GM19239 (cell line): ENCODE results near the gene CLIC3.

ENCODE experiments used
- DNase-seq: peaks from one replicate; pipeline ENCODE4 v3.0.0; 2011; ENCODE audit warnings: low spot score; ENCODE audit not compliant: insufficient read length
- FAIRE-seq: peaks from 2 replicates; lab custom pipeline; 2011; peaks lifted over from hg19 to GRCh38; lab: Jason Lieb, UNC

Gene CLIC3

GRCh38 chr9:136971746-136972145 is 24.6 kb downstream of the CLIC3 start:
- FAIRE-seq: no peak
- DNase-seq: no peak

GRCh38 chr9:136970361-136970760 is 26.0 kb downstream of the CLIC3 start:
- no peak for DNase-seq
- FAIRE-seq: no peak

- no peak for FAIRE-seq
- DNase-seq: no peak
These were observed 26.6 kb downstream of the CLIC3 start for GRCh38 chr9:136969774-136970173.

GRCh38 chr9:136969150-136969549 is 27.2 kb downstream of the CLIC3 start:
- FAIRE-seq (no peak), DNase-seq (no peak)

GRCh38 chr9:136968333-136969127 is 27.8 kb downstream of the CLIC3 start:
- no peak for FAIRE-seq
- DNase-seq: no peak

- DNase-seq (no peak), FAIRE-seq (no peak)
These were observed 30.4 kb downstream of the CLIC3 start for GRCh38 chr9:136965771-136966484.

- DNase-seq: no peak
- no peak for FAIRE-seq
These were observed 31.4 kb downstream of the CLIC3 start for GRCh38 chr9:136964833-136965422.

- DNase-seq (no peak), FAIRE-seq (no peak)
These were observed 32.1 kb downstream of the CLIC3 start for GRCh38 chr9:136964171-136964689.

GRCh38 chr9:136963751-136964150 is 32.6 kb downstream of the CLIC3 start:
- FAIRE-seq (no peak), DNase-seq (no peak)

- DNase-seq: no peak
- FAIRE-seq: no peak
These were observed 33.0 kb downstream of the CLIC3 start for GRCh38 chr9:136963341-136963740.

GRCh38 chr9:136962701-136963248 is 33.6 kb downstream of the CLIC3 start:
- FAIRE-seq (no peak), DNase-seq (no peak)

- FAIRE-seq (no peak), DNase-seq (no peak)
These were observed 34.2 kb downstream of the CLIC3 start for GRCh38 chr9:136962163-136962562.

- no peak for DNase-seq
- no peak for FAIRE-seq
These were observed 34.9 kb downstream of the CLIC3 start for GRCh38 chr9:136961279-136962065.

GRCh38 chr9:136960938-136961275 is 35.5 kb downstream of the CLIC3 start:
- DNase-seq: no peak
- no peak for FAIRE-seq

- DNase-seq (no peak), FAIRE-seq (no peak)
These were observed 36.0 kb downstream of the CLIC3 start for GRCh38 chr9:136960212-136960937.

- FAIRE-seq: no peak
- no peak for DNase-seq
These were observed 37.2 kb downstream of the CLIC3 start for GRCh38 chr9:136958898-136959850.

GRCh38 chr9:136958473-136958872 is 37.9 kb downstream of the CLIC3 start:
- no peak for DNase-seq
- no peak for FAIRE-seq

GRCh38 chr9:136957901-136958300 is 38.5 kb downstream of the CLIC3 start:
- FAIRE-seq (no peak), DNase-seq (no peak)
